NCI-H1930 (cell line): ENCODE measurements around the gene SHROOM2.
"Not testable (repeated sequence)": the region's sequence is repeated elsewhere in the genome, so short reads cannot be mapped to it uniquely, and the experiment has no call there.

Source experiments
- DNase-seq, 2 experiments: peaks; one replicate each; lab custom pipeline; 2025; lab: John Stamatoyannopoulos, UW

The SHROOM2 gene

GRCh38 chrX:9781941-9782340, 4.3 kb upstream of the SHROOM2 start:
- DNase-seq, result no peak

- no peak for DNase-seq
Measured at GRCh38 chrX:9784332-9784731, 1.9 kb upstream of the SHROOM2 start.

GRCh38 chrX:9785254-9785943, 830 bp upstream of the SHROOM2 start:
- DNase-seq, result peak in 1 of 2 experiments; percentile 9

GRCh38 chrX:9786798-9787635, 788 bp downstream of the SHROOM2 start:
- no peak for DNase-seq

DNA sequence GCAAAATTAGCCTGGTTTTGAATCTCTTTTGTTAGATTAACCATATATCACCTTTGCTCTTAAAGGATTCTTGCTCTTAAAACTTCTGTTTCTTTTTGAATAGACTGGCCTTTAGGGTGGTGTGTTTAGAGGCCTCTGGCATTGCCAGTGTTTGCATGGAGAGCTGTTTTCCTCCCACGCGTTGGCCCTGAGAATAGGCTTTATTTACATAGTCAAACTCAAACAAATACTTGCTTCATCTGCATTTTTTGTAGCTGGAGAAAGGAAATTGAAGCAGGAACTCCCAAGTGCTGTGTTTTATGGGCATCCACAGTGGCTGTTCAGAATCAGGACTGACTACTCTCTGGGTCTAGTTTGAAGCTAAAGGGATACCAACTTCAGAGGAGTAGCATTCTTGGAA, 2.7 kb downstream of the SHROOM2 start:
- DNase-seq, result no peak

DNA sequence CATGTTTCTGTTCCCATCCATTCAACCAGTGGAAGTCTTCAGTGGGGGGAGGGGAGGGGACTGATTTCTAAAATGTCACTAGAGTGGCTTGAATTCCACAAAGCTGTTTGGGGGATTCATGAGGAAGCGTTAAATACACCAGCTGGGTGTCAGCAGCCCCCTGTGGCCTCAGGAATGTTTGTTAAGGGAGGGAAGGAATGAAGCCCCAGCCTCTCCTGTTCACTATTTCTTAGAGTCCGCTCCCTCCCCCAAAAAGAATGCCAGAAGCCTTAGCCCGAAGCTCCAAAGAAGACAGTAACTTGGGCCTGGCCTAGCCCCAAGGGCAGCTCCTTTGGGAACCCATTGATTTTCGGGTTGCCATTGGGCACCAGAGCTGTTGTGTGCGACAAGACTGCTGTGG, 3.3 kb downstream of the SHROOM2 start:
- no peak for DNase-seq

- no peak for DNase-seq
Measured at GRCh38 chrX:9790866-9791265, 4.6 kb downstream of the SHROOM2 start.

GRCh38 chrX:9794495-9794894, 8.3 kb downstream of the SHROOM2 start:
- no peak for DNase-seq

- no peak for DNase-seq
Measured at GRCh38 chrX:9797384-9798360, 11.4 kb downstream of the SHROOM2 start.

DNA sequence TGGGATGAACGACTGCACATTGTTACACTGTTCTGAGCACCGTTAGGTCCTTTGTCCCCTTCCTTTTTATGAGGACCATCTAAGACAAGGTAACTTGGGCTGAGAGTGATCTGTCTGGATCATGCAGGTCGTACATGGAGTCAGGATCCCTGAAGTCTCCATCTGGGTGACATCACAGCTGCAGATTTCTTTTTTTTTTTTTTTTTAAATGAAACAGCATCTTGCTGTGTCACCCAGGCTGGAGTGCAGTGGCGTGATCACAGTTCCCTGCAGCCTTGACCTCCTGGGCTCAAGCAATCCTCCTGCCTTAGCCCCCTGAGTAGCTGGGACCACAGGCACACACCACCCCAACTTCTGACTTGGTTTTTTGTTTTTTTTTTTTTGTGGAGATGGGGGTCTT, 16.5 kb downstream of the SHROOM2 start:
- no peak for DNase-seq

GRCh38 chrX:9804444-9804843, 18.2 kb downstream of the SHROOM2 start:
- DNase-seq, result no peak

DNA sequence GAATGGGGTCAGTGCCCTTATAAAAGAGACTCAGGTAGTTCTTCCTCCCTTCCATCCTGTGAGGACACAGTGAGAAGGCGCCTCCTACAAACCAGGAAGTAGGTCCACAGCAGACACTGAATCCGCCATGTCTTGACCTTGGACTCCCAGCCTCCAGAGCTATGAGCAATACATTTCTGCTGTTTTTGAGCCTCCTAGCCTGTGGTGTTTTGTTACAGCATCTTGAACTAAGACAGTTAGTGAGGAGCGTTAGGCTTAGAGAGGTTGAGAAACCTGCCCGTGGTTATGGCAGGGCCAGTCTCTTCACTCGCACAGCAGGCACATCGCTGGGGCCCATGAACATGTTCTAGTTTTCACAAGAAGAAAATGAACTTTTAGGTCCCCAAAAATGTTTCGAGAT, 19.7 kb downstream of the SHROOM2 start:
- no peak for DNase-seq

DNA sequence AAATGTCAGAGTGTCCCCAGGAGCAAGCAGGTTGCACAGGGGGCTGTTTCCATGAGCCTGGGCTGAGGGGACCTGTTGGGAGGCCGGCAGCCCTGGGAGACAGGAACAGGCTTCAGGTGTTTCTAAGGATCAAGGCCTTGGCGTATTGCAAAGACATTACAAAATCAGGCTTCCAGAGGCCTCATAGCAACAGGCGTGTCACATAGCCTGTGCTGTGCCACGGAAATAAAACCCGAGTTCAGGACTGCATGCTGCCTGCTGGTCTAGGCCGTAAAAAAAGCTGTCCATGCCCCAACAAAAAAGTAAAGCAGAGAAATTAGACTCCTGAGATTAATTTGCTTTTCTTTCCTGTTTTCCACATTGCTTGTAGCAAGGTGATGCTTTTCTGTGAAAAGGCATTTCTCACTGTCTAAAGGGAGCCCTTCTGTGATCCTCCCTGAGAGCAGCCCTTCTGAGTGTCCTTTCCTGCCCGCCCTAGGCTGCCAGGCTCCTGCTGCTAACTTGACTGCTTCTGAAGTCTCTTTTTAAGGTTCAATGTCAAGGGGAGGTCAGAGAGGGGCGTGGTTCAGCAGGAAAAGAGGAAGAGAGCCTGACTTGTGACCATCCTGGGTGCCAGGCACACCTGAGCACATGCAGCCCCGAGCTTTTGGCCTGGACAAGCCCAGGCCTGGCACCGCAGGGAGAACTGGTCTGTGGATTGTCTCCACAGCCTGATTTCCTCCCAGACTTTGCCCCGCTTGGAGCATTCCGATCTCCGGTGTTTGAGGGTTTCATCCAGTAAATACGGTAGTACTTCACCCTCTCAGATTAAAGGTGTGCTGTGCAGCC, 21.3 kb downstream of the SHROOM2 start:
- no peak for DNase-seq

DNA sequence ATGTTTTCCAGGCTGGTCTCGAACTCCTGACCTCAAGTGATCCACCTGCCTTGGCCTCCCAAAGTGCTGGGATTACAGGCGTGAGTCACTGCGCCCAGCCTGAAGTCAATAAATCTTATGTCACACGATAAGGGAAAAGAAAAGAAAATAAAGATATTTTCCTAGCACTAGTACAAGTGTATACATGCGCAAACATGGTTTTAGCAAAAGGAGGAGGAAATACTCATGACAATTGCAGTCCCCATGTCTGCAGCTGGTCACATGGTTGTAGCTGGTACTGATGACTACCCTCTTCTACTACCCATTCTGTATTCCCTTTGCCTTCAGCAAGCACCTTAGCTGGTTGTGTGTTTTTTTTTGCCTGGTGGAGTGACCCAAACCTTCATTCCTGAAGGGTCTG, 23.6 kb downstream of the SHROOM2 start:
- not testable (repeated sequence) for DNase-seq

DNA sequence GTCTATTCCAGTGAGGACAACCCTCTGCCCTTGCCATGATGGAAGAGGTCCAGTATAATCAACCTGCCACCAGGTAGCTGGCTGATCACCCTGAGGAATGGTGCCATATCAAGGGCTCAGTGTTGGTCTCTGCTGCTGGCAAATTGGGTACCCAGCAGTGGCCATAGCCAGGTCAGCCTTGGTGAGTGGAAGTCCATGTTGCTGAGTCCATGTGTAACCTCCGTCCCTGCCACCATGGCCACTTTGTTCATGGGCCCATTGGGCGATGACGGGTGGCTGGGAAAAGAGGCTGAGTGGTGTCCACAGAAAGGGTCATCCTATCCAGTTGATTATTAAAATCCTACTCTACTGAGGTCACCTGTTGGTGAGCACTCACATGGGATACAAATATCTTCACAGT, 24.9 kb downstream of the SHROOM2 start:
- not testable (repeated sequence) for DNase-seq

GRCh38 chrX:9816084-9816700, 30.0 kb downstream of the SHROOM2 start:
- no peak for DNase-seq

DNA sequence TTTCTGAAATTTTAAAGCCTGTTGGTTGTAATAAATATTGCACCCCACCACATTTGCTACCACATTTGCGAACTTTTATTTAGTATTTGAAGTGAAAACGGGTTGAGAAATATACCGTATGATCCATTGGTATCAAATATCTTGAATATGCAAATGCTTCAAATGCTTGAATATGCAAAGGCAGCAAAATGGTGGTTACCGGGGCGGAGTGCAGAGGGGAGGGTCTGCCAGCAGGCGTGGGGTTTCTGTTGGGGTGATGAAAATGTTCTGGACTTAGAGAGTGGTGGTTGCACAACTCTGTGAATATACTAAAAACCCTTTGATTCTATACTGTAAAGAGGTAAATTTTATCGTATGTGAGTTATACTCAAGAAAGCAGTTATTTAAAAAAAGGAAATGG, 35.3 kb downstream of the SHROOM2 start:
- no peak for DNase-seq

GRCh38 chrX:9824554-9824953, 38.3 kb downstream of the SHROOM2 start:
- DNase-seq, result no peak

GRCh38 chrX:9825129-9825790, 39.0 kb downstream of the SHROOM2 start:
- no peak for DNase-seq

DNA sequence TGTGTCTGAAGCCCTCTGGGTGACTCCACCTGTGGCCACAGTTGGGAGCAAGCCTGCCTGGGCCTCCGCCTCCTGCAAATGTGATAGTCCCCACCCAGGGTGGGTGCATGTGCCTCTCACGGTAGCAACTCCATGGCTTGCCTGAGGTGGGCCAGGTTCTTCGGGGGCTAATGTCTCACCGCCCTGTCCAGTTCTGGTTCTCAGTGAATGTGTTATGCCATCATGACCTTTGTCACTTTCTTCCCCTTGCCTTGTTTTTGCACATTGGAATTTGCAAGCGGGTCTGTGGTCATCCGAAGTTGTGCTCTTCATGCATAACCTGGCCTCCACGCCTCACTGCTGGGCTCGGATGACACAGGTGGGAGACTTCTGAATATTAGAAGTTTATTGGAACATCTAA, 39.7 kb downstream of the SHROOM2 start:
- DNase-seq, result no peak
